KOPT-K1 (cell line): ENCODE measurements around the gene ZNF385B.
"Not testable (repeated sequence)": the region's sequence is repeated elsewhere in the genome, so short reads cannot be mapped to it uniquely, and the experiment has no call there.

Experiments used
- H3K27ac ChIP-seq: fragments of 200-600 bp; sonication (generic); 2 replicates; pipeline ENCODE4 v1.5.1; 2016; ENCODE audit warnings: antibody characterized with exemption, mild to moderate bottlenecking, low read depth, low read length; ENCODE audit not compliant: poor library complexity, severe bottlenecking
- H3K36me3 ChIP-seq: fragments of 200-600 bp; sonication (generic); 2 replicates; pipeline ENCODE4 v1.5.1; 2017; ENCODE audit warnings: antibody characterized with exemption, mild to moderate bottlenecking, low read length, moderate library complexity; ENCODE audit not compliant: insufficient read depth
- H3K9me3 ChIP-seq: fragments of 200-600 bp; sonication (generic); 2 replicates; pipeline ENCODE4 v1.5.1; 2017; ENCODE audit warnings: antibody characterized with exemption, low read length, mild to moderate bottlenecking; ENCODE audit not compliant: insufficient read depth, poor library complexity, severe bottlenecking

The ZNF385B gene

DNA sequence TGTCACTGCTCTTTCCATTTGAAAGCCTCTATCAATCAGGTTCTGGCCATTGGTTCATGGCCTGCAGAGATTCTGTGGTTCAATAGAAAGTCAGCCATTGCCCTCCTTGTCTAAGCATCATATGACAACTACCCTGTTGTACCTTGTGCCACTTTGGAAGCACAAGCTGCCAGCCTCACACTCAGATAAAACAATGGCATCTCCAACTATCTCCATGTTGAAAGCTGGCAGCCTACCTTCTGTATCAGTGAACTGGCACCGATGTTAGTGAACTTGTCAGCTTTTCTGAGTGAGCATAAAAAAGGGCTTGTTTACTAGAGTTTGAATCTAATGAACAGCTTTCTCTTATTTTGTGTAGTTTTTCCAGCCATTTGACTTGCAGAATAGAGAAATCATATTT is 393.5 kb downstream of the ZNF385B start:
- H3K36me3 ChIP-seq, result no peaks in the 10 kb centered on the region
- no peak overlapping the region for H3K27ac ChIP-seq
- H3K9me3 ChIP-seq, result no peaks in the 10 kb centered on the region

DNA sequence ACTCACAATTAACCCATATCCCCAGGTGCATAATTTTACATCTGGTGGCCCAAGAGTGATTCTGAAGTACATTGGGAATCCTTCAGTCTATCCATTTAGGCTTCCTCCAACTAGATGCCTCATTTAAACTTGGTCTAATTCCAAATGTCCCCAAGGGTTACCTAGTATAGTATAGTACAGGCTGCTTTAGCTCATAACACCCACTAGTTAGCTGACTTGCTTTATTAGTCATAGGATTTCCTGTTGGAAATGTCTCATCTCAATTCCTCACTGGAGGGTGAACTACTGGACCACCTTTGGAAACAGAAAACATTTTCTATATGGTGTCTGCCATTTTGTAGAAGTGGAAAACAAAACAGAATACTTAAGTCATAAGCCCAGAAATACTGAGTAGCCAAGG is 394.3 kb downstream of the ZNF385B start:
- Histone ChIP-seq H3K36me3 (no peaks in the 10 kb centered on the region), H3K9me3 (no peaks in the 10 kb centered on the region), H3K27ac (no peak overlapping the region)

DNA sequence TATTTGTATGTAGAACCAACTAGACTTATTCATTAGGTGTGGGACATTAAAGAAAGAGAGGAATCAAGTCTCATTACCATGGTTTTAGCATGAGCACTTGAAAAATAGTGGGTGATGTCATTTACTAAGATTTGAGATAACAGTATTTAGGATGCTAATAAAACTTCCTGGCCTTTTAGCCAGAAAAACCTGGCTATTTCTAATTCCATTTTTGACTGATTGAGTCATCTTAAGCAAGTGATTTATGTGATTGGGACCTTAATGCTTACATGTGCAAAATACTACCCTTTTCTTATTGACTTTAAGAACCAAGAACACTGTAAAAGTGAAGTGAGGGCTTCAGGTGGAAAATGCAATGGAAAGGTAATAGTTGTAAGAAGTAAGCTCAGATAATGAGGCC is 400.0 kb downstream of the ZNF385B start:
- Histone ChIP-seq H3K36me3 (no peaks in the 10 kb centered on the region), H3K27ac (no peak overlapping the region), H3K9me3 (peaks cover 5% of the 10 kb centered on the region)

DNA sequence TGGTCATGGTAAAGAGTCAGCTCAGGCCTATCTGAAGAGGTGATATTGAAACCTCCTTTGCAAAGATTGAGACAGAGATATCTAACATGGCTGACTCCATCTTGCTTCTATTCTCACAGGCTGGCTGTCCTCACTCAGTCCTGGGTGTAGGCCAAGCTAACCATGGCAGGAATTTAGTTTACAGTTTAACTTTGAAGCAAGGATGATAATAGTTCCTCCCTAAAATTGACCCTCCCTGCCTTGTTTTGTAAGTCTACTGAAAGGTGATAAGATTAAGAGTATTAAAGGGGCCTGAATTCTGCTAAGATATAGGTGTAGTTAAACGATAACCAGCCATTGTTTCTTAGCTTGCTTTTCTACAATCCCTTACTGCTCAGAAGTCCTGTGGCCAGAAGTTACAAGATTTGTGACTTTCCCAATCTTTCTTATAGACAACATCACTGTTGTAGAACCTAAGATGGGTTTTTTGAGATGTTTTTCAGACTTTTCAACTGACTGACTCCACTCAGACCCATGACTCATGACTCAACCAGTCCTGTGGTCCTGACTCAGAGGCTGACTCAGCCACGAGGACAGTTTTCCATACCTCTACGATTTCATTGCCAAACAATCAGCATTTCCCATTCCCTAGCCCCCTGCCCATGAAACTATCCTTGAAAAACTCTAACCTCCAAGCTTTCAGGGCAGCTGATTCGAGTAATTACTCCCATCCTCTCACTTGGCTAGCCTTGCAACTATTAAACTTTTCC is 401.1 kb downstream of the ZNF385B start:
- Histone ChIP-seq H3K27ac (no peak overlapping the region), H3K9me3 (peaks cover 5% of the 10 kb centered on the region), H3K36me3 (no peaks in the 10 kb centered on the region)

DNA sequence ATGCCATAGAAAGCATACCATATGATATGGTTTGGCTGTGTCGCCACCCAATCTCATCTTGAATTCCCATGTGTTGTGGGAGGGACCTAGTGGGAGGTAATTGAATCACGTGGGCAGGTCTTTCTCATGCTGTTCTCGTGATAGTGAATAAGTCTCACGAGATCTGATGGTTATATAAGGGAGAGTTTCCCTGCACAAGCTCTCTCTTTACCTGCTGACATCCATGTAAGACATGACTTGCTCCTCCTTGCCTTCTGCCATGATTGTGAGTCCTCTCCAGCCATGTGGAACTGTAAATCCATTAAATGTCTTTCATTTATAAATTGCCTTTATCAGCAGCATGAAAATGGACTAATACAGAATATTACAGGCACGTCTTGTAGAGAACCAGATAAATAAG is 403.3 kb downstream of the ZNF385B start:
- not testable (repeated sequence) for H3K9me3 ChIP-seq, H3K27ac ChIP-seq

DNA sequence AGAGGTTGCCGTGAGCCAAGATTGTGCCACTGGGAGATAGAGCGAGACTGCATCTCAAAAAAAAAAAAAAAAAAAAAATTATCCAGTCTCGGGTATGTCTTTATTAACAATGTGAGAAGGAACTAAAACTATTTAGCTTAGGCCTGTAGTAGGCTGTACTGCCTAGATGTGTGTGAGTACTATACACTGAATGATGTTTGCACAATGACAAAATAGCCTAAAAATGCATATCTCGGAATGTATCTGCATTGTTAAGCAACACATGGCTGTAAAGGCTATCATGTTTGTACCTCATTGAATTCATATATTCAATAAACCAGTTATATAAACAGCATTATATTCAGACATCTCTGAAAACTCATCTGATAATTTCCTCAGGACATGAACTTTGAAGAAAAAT is 405.6 kb downstream of the ZNF385B start:
- Histone ChIP-seq H3K9me3 (peaks cover 5% of the 10 kb centered on the region), H3K27ac (no peak overlapping the region), H3K36me3 (no peaks in the 10 kb centered on the region)

More for the DNA sequence above, 403.3 kb downstream of the ZNF385B start:
- not testable (repeated sequence) for H3K36me3 ChIP-seq

DNA sequence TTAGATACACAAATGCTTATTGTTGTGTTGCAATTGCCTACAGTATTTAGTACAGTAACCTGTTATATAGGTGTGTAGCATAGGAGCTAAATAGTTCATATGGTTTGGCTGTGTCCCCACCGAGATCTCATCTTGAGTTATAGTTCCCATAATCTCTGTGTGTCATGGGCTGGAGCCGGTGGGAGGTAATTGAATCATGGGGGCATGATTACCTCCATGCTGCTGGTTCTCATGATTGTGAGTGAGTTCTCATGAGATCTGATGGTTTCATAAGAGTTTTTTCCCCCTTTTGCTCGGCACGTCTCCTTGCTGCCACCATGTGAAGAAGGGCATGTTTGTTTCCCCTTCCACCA is 406.3 kb downstream of the ZNF385B start:
- peaks cover 5% of the 10 kb centered on the region for H3K9me3 ChIP-seq
- no peaks in the 10 kb centered on the region for H3K36me3 ChIP-seq
- no peak overlapping the region for H3K27ac ChIP-seq

DNA sequence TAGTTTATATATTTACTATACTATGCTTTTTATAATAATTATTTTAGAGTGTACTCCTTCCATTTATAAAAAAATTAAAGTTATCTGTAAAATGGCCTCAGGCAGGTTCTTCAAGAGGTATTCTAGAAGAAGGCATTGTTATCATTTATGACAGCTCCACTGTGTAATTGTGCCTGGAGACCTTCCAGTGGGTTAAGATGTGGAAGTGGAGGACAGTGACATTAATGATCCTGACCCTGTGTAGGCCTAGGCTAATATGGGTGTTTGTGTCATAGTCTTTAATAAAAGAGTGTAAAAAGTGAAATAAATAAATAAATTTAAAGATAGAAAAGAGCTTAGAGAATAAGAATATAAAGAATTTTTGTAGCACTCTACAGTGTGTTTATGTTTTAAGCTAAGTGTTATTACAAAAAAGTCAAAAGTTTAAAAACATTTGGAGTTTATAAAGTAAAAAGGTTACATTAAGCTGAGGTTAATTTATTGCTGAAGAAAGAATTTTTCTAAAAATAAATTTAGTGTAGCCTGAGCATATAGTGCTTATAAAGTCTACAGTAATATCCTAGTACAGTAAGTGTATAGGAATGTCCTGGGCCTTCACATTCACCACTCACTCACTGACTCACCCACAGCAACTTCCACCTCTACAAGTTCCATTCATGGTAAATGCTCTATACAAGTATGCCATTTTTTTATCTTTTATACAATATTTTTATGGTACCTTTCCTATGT is 406.8 kb downstream of the ZNF385B start:
- peaks cover 5% of the 10 kb centered on the region for H3K9me3 ChIP-seq
- no peaks in the 10 kb centered on the region for H3K36me3 ChIP-seq
- H3K27ac ChIP-seq, result no peak overlapping the region

DNA sequence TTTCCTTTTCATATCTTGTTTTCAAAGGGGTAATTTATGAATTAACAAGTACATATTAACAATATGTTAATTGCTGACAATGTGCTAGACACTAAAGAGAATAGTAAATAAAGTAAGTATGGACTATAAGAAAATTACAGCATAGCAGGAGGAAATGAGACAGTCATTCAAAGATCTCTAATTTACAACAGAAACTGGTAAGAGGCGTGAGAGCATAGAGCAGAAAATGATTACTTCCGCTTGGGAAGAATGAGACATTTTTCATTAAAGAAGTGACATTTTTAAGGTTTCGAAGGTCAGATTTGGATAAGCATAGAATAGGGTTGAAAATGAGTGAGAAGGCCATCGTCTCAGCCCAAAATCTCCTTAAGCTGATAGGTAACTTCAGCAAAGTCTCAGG is 412.4 kb downstream of the ZNF385B start:
- Histone ChIP-seq H3K27ac (no peak overlapping the region), H3K36me3 (no peaks in the 10 kb centered on the region), H3K9me3 (no peaks in the 10 kb centered on the region)

DNA sequence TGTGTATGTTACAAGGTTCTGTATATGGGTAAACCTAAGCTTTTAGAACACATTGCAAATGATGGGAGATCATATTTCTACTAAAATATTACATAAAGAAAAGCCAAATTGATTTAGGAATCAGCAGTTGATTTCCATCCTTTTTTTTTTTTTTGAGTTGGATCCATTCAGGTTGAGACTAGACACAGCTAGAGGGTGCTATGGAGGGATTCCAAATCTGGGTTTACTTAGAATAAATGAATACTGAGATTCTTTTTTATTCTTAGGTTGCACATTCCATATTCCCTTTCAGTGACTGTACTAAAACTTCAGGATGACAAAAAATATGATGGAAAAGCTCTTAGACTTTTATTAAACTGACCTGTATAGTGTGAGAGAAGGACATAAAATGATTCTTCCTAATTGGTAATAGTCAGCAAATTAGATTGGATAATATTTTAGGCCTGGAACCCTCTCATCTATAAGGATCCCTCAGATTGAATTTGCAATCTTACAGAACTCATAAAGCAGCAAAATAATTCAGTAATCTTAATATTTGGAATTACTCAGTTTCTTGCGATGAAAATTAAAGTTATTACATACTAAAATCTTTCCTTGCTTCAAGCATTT is 413.5 kb downstream of the ZNF385B start:
- H3K36me3 ChIP-seq, result no peaks in the 10 kb centered on the region
- no peak overlapping the region for H3K27ac ChIP-seq
- H3K9me3 ChIP-seq, result no peaks in the 10 kb centered on the region

DNA sequence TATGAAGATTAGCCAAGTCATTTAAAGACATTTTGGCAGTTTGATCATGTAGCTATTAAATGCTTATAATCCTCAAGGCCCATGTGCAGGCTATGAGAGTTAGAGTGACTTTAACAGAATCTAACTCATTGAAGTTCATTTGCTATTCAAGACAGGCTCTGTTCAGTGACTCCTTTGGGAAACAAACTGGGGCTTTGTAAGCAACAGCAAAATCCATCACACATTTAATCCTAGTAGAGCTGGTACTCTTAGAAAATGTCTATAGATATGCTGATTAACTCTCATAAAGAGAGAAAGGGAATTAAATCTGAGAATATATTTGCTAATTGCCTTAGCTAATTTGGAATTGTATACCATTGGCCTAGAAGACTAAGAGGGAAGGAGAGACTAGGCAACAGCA is 414.0 kb downstream of the ZNF385B start:
- no peak overlapping the region for H3K27ac ChIP-seq
- no peaks in the 10 kb centered on the region for H3K36me3 ChIP-seq
- no peaks in the 10 kb centered on the region for H3K9me3 ChIP-seq

DNA sequence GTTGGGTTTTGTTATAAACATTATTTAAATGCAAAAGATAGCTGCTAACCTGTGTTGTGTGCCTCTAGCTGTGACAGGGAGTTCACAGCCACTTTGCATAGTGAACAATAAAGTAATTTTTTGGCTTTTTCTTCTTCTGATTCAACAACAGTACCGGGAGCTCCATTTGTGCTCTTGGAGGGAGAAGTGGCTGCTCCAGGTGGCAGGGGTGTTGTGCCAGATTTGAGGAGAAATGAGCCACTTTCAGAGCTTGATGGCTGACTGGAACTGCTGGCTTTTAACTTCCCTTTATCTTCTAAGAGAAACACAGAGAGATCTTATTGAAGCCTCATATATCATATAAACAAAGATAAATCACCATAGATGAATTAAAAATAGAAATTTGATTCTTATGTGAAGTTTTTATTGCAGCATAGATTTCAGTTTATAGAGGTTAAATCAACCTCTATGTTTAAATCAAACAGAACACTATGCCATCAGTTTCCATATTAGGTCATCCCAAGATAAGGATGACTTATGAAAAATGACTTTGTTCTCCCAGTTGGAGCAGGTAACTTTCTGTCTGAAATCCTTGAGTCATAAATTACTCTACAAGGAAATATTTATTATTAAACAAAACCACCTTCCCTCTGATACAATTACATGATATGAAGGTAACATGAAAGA is 414.8 kb downstream of the ZNF385B start:
- H3K36me3 ChIP-seq, result no peaks in the 10 kb centered on the region
- no peak overlapping the region for H3K27ac ChIP-seq
- H3K9me3 ChIP-seq, result no peaks in the 10 kb centered on the region

DNA sequence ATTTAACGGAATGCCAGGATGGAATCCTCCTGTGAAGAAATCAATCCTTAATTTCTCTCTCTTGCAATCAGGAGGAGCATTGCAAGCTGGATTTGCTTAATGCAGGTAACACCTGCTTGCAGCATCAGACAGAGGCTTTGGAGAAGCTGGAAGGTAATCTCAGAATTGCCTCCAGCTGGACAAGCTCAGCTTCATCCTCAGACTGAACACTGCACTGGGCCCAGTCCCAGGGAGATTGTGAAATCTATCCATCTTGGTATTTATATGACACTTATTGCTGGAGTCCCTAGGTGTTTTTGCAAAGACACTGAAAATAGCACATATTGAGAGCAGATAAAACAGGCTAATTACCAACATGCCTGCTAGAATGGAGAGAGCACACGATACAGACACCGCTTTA is 417.4 kb downstream of the ZNF385B start:
- Histone ChIP-seq H3K27ac (no peak overlapping the region), H3K9me3 (no peaks in the 10 kb centered on the region), H3K36me3 (no peaks in the 10 kb centered on the region)

DNA sequence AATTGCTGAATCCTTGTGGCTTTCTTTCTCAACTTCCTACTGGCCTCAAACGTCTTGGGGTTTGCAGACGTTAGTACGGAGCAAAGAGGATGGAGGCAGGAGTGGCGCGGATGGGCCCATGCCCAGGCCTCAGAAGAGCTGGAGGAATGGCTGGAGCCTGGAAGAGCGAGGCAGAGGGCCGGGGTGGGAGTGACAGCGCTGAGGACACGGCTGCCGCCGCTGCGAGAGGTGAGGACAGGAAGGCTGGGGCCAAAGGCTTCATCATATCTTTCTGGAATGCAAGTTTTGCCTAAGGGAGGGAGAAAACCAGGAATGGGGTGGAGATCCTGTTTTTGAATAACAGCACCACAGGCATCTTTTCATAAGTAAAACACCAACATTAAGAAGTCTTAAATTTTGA is 418.2 kb downstream of the ZNF385B start:
- Histone ChIP-seq H3K36me3 (no peaks in the 10 kb centered on the region), H3K9me3 (no peaks in the 10 kb centered on the region), H3K27ac (no peak overlapping the region)

DNA sequence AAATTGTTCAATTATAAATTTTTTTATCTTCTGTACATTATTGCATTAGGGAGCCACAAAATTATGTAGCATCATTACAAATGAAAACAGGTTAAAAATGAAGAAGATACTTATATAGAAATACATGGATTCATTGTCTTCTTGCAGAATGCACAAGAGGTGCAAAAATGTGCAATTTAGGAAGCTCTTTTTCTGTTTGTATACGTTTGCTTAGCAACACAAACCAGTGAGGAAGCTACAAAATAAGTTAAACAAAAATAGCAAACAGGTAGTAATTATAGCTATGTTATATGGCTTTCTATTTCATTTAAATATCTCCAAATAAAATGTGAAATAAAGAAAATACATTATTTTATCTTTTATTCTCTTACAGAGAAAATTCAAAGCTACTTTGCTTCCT is 419.2 kb downstream of the ZNF385B start:
- H3K36me3 ChIP-seq, result no peaks in the 10 kb centered on the region
- H3K9me3 ChIP-seq, result no peaks in the 10 kb centered on the region
- no peak overlapping the region for H3K27ac ChIP-seq
